Measurements from ENCODE around the gene PCDH8.

The PCDH8 gene

GRCh38 chr13:52812941-52813340 is 35.5 kb downstream of the PCDH8 start:
- no peak overlapping the region for H3K4me3 ChIP-seq
- DNase-seq (ENCODE audit: low spot score), result no peak
- no peak overlapping the region for H3K27ac ChIP-seq
- no peak for TF ChIP-seq CTCF (IDR thresholded peaks at IDR 0.05)

DNA sequence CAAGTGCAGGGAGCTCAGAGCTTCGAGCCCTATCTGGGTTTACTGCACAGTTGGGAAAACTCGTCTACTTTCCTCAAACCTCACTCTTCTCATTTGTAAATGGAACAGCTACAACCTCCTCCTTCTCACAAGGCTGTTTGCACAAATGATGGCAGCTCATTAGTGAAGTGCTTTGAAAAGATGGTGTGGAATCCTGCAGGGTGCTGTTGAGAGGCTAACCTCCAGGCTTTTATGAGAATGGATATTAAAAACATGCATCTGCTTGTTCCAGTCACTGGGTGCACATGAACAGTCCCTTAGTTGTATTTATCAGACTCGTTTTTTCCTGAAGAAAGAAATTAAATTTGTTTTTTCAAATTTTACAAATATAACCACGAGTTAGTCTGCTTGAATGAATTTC is 36.6 kb downstream of the PCDH8 start:
- DNase-seq (ENCODE audit: low spot score), result no peak
- Histone ChIP-seq H3K27ac (no peak overlapping the region), H3K4me3 (no peak overlapping the region)
- no peak for TF ChIP-seq CTCF (IDR thresholded peaks at IDR 0.05)

- H3K27ac ChIP-seq, result no peak overlapping the region
- no peak for TF ChIP-seq CTCF (IDR thresholded peaks at IDR 0.05)
- H3K4me3 ChIP-seq, result no peak overlapping the region
- no peak for DNase-seq (ENCODE audit: low spot score)
Observed at GRCh38 chr13:52810526-52810925, 37.9 kb downstream of the PCDH8 start.

DNA sequence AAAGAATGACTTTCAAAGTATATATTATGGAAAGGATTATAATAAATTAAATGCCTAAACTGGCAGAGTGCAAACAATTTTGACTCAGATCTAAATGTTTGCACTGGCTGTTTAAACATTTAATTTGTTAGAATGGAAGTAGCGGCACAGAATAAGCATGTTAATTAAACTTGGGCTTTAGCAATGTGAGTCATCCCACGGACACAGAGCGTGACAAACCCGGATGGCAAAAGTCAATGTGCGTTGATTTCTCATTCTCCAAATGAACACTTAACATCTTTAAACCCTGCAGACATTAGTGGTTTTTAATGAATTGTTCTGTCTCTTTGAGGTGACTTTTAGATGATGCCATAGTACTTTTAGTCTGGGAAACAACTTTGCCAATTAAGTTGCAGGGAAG is 38.4 kb downstream of the PCDH8 start:
- no peak overlapping the region for H3K4me3 ChIP-seq
- no peak for TF ChIP-seq CTCF (IDR thresholded peaks at IDR 0.05)
- H3K27ac ChIP-seq, result no peak overlapping the region
- DNase-seq (ENCODE audit: low spot score), result no peak

DNA sequence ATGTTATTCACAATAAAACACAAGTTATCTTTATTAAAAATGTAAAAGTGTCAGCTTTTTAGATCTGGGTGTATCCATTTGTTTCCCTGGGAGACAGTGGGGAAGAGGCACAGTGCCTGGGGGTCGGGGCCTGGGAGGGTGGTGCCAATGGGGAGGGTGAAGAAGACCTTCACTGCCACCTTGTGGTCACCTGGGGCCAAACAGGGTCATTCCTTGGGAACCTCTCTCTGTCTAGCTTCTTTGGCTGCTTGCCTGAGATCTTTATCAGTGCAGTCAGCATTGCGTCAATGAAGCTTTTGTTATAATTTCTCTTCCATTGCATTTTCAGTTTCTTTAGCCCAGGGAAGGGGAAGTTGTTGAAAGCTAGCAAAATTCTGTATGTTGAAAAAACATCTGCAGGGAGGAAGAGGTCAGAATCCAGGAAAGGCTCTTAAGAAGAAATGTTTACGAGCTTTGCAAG is 39.1 kb downstream of the PCDH8 start:
- H3K27ac ChIP-seq, result no peak overlapping the region
- no peak for DNase-seq (ENCODE audit: low spot score)
- no peak overlapping the region for H3K4me3 ChIP-seq
- TF ChIP-seq CTCF (IDR thresholded peaks at IDR 0.05), result no peak

GRCh38 chr13:52808842-52809219 is 39.6 kb downstream of the PCDH8 start:
- Histone ChIP-seq H3K27ac (no peak overlapping the region), H3K4me3 (no peak overlapping the region)
- TF ChIP-seq CTCF (IDR thresholded peaks at IDR 0.05), result no peak
- DNase-seq (ENCODE audit: low spot score), result no peak

GRCh38 chr13:52806029-52806428 is 42.4 kb downstream of the PCDH8 start:
- no peak for DNase-seq (ENCODE audit: low spot score)
- Histone ChIP-seq H3K4me3 (no peak overlapping the region), H3K27ac (no peak overlapping the region)
- TF ChIP-seq CTCF (IDR thresholded peaks at IDR 0.05), result no peak
